ENCODE results near the gene SAFB. TPM values are rescaled to one million over a fixed set of nuclear protein-coding genes. Genes with fewer than 3 reads are reported as not detected.

The SAFB gene
- total RNA-seq, 1 experiment from 2014 or later, result 83.0 TPM

DNA sequence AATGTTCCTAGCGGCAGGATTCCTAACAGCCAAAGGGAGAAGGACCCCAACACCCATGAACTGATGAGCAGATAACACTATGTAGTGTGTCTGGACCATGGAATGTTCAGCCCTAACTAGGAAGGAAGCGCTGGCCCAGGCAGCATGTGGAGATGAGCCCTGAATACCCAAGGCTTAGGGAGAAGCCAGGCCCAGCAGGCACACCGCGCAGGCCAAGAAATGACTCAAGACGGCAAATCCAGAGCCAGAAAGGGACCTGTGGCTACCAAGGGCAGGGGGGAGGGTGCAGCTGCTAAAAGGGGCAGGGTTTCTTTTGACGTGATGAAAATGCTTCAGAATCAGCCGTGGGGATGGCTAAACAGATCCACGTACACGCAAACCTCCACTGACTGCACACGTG is 34.4 kb upstream of the SAFB start:
- Histone ChIP-seq H3K36me3 (ENCODE audit: control insufficient read depth, insufficient read depth, low read length) (peaks cover 12% of the 10 kb centered on the region), H3K4me1 (ENCODE audit: control insufficient read depth, insufficient read depth, low read length) (no peaks in the 10 kb centered on the region), H3K4me3 (ENCODE audit: low read depth in 2 of 2, low read length in 2 of 2) (no peak overlapping the region), H3K9me3 (ENCODE audit: control insufficient read depth, insufficient read depth, low read depth, low read length) (no peaks in the 10 kb centered on the region), H3K27ac (ENCODE audit: low read length) (no peak overlapping the region), H3K27me3 (ENCODE audit: control insufficient read depth, insufficient read depth, low read length) (no peaks in the 10 kb centered on the region)
- ChIA-PET CTCF (no interaction called here), POLR2A (no interaction called here)
- in situ Hi-C loops (cut with HindIII; ENCODE audit: low pct_unique_long_range_greater_than_20kb, low sequenced_read_pairs) (no loop called here), intact Hi-C loops (cut with micrococcal nuclease; ENCODE audit: unreplicated experiment) (no loop called here)
- no peak for TF ChIP-seq TCF7L2 (IDR thresholded peaks at IDR 0.05; ENCODE audit: low read depth, low read length)
- TF ChIP-seq, protein P1, sequence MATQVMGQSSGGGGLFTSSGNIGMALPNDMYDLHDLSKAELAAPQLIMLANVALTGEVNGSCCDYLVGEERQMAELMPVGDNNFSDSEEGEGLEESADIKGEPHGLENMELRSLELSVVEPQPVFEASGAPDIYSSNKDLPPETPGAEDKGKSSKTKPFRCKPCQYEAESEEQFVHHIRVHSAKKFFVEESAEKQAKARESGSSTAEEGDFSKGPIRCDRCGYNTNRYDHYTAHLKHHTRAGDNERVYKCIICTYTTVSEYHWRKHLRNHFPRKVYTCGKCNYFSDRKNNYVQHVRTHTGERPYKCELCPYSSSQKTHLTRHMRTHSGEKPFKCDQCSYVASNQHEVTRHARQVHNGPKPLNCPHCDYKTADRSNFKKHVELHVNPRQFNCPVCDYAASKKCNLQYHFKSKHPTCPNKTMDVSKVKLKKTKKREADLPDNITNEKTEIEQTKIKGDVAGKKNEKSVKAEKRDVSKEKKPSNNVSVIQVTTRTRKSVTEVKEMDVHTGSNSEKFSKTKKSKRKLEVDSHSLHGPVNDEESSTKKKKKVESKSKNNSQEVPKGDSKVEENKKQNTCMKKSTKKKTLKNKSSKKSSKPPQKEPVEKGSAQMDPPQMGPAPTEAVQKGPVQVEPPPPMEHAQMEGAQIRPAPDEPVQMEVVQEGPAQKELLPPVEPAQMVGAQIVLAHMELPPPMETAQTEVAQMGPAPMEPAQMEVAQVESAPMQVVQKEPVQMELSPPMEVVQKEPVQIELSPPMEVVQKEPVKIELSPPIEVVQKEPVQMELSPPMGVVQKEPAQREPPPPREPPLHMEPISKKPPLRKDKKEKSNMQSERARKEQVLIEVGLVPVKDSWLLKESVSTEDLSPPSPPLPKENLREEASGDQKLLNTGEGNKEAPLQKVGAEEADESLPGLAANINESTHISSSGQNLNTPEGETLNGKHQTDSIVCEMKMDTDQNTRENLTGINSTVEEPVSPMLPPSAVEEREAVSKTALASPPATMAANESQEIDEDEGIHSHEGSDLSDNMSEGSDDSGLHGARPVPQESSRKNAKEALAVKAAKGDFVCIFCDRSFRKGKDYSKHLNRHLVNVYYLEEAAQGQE (IDR thresholded peaks at IDR 0.05; ENCODE audit: insufficient read depth in 1 of 2, low read depth in 2 of 2, low read length in 1 of 2), result no peak
- no peak for TF ChIP-seq POLR2AphosphoS5 (IDR thresholded peaks at IDR 0.05; ENCODE audit: low read depth, low read length)
- TF ChIP-seq SIN3A (IDR thresholded peaks at IDR 0.05; ENCODE audit: borderline replicate concordance, insufficient read depth, low read depth, low read length), result no peak
- TF ChIP-seq, protein P2, sequence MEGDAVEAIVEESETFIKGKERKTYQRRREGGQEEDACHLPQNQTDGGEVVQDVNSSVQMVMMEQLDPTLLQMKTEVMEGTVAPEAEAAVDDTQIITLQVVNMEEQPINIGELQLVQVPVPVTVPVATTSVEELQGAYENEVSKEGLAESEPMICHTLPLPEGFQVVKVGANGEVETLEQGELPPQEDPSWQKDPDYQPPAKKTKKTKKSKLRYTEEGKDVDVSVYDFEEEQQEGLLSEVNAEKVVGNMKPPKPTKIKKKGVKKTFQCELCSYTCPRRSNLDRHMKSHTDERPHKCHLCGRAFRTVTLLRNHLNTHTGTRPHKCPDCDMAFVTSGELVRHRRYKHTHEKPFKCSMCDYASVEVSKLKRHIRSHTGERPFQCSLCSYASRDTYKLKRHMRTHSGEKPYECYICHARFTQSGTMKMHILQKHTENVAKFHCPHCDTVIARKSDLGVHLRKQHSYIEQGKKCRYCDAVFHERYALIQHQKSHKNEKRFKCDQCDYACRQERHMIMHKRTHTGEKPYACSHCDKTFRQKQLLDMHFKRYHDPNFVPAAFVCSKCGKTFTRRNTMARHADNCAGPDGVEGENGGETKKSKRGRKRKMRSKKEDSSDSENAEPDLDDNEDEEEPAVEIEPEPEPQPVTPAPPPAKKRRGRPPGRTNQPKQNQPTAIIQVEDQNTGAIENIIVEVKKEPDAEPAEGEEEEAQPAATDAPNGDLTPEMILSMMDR (IDR thresholded peaks at IDR 0.05), result no peak
- DNase-seq (ENCODE audit: low read depth, low spot score) (no peak), ATAC-seq (no peak)
- no TSS peak for BruUV-seq (replicated peaks)

DNA sequence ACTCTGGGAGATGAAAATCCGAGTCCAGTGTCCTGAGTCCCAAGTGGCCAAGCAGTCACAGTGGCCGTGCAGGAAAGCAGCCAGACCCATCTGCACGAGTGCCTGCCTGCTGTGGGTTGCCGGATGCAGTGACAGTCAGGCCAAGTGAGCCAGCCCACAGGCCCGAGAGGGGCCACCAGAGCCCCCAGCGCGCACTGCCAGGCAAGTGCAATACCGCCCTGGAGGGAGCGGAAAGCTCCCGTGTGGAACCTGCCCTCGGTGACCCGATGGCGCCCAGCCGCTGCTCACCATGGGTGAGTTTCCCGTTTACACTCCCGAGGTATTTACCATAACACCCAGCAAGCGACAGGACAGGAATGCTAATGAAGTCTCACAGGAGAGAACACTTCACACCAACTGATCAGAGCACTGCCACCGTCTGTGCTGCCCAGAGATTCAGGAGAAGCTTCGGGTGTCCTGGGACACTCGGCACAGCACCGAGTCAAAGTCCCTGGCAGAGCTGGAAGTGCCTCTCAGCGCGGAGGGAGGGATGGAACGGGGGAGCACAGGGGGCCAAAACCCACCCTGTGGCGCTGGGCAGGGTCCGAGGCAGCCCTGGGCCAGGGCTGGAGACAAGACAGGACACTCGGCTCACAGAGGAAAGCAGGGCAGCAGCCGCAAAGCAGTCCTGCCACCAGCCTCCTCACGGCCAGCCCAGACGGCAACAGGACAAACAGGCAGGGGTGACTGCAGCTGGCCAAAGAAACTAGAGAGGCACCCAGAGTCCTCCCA is 33.8 kb upstream of the SAFB start:
- in situ Hi-C loops (cut with HindIII; ENCODE audit: low pct_unique_long_range_greater_than_20kb, low sequenced_read_pairs) (no loop called here), intact Hi-C loops (cut with micrococcal nuclease; ENCODE audit: unreplicated experiment) (no loop called here)
- TF ChIP-seq TCF7L2 (IDR thresholded peaks at IDR 0.05; ENCODE audit: low read depth, low read length), result no peak
- TF ChIP-seq SIN3A (IDR thresholded peaks at IDR 0.05; ENCODE audit: borderline replicate concordance, insufficient read depth, low read depth, low read length), result no peak
- TF ChIP-seq, protein P2 (IDR thresholded peaks at IDR 0.05), result no peak
- TF ChIP-seq, protein P1 (IDR thresholded peaks at IDR 0.05; ENCODE audit: insufficient read depth in 1 of 2, low read depth in 2 of 2, low read length in 1 of 2), result no peak
- TF ChIP-seq POLR2AphosphoS5 (IDR thresholded peaks at IDR 0.05; ENCODE audit: low read depth, low read length), result no peak
- BruUV-seq (replicated peaks), result no TSS peak
- H3K4me3 ChIP-seq (ENCODE audit: low read depth in 2 of 2, low read length in 2 of 2), result no peak overlapping the region
- no peak for ATAC-seq
- H3K27ac ChIP-seq (ENCODE audit: low read length), result no peak overlapping the region
- no peaks in the 10 kb centered on the region for H3K27me3 ChIP-seq (ENCODE audit: control insufficient read depth, insufficient read depth, low read length)
- no peak for DNase-seq (ENCODE audit: low read depth, low spot score)
- ChIA-PET POLR2A (no interaction called here), CTCF (no interaction called here)
- no peaks in the 10 kb centered on the region for H3K4me1 ChIP-seq (ENCODE audit: control insufficient read depth, insufficient read depth, low read length)
- peaks cover 12% of the 10 kb centered on the region for H3K36me3 ChIP-seq (ENCODE audit: control insufficient read depth, insufficient read depth, low read length)
- no peaks in the 10 kb centered on the region for H3K9me3 ChIP-seq (ENCODE audit: control insufficient read depth, insufficient read depth, low read depth, low read length)

Measured in Panc1 (cell line).